ENCODE measurements around the gene DTD2. TPM values are rescaled to one million over a fixed set of nuclear protein-coding genes. Genes with fewer than 3 reads are reported as not detected.
A peak's percentile ranks its signal among the peaks of the same experiment; 100 is the strongest.
"Not testable (repeated sequence)": the region's sequence is repeated elsewhere in the genome, so short reads cannot be mapped to it uniquely, and the experiment has no call there.

DTD2 gene
- total RNA-seq, 4 donors from 2014 or later, result 7.5 to 62.7 (median 25.9) TPM

GRCh38 chr14:31441273-31442111 lies 15.8 kb downstream of the DTD2 start:
- Histone ChIP-seq H3K4me1 (no peaks in the 10 kb centered on the region), H3K9me3 (no peaks in the 10 kb centered on the region), H3K27me3 (no peaks in the 10 kb centered on the region), H3K36me3 (no peaks in the 10 kb centered on the region), H3K27ac (peak overlapping the region in 1 of 4 donors; percentile 26), H3K4me3 (no peak overlapping the region)
- in situ Hi-C loops (cut with MboI; ENCODE audit: low pct_ligation_motif_present in 1 of 4, low pct_unique_long_range_greater_than_20kb in 1 of 4, low sequenced_read_pairs in 3 of 4) (no loop called here), intact Hi-C loops (cut with DNase I; ENCODE audit: low total_unique reads) (no loop called here)
- WGBS, 2 donors (ENCODE audit: low coverage in 1 of 2), result 87 to 88% methylated on average over 4 to 7 of the region's 7 CpGs
- TF ChIP-seq POLR2A (IDR thresholded peaks at IDR 0.05) (no peak), EP300 (IDR thresholded peaks at IDR 0.05; ENCODE audit: low read depth) (no peak), POLR2AphosphoS5 (IDR thresholded peaks at IDR 0.05) (no peak), CTCF (IDR thresholded peaks at IDR 0.05) (no peak)
- DNase-seq, result no peak

GRCh38 chr14:31440280-31440679 lies 17.0 kb downstream of the DTD2 start:
- no peak overlapping the region for H3K4me3 ChIP-seq
- no peaks in the 10 kb centered on the region for H3K9me3 ChIP-seq
- H3K36me3 ChIP-seq, result no peaks in the 10 kb centered on the region
- intact Hi-C loops (cut with DNase I; ENCODE audit: low total_unique reads), result no loop called here
- in situ Hi-C loops (cut with MboI; ENCODE audit: low pct_ligation_motif_present in 1 of 4, low pct_unique_long_range_greater_than_20kb in 1 of 4, low sequenced_read_pairs in 3 of 4), result no loop called here
- no peak overlapping the region for H3K27ac ChIP-seq
- TF ChIP-seq CTCF (IDR thresholded peaks at IDR 0.05), result no peak
- no peak for TF ChIP-seq POLR2A (IDR thresholded peaks at IDR 0.05)
- TF ChIP-seq POLR2AphosphoS5 (IDR thresholded peaks at IDR 0.05), result no peak
- TF ChIP-seq EP300 (IDR thresholded peaks at IDR 0.05; ENCODE audit: low read depth), result no peak
- no peaks in the 10 kb centered on the region for H3K27me3 ChIP-seq
- DNase-seq, result no peak
- peaks cover 0 to 2% (median 0%) of the 10 kb centered on the region in 4 donors for H3K4me1 ChIP-seq

GRCh38 chr14:31439561-31439960 lies 17.7 kb downstream of the DTD2 start:
- Histone ChIP-seq H3K4me3 (no peak overlapping the region), H3K9me3 (no peaks in the 10 kb centered on the region), H3K4me1 (peaks cover 0 to 4% (median 2%) of the 10 kb centered on the region in 4 donors), H3K27ac (no peak overlapping the region), H3K36me3 (no peaks in the 10 kb centered on the region), H3K27me3 (no peaks in the 10 kb centered on the region)
- TF ChIP-seq CTCF (IDR thresholded peaks at IDR 0.05), result no peak
- no peak for TF ChIP-seq EP300 (IDR thresholded peaks at IDR 0.05; ENCODE audit: low read depth)
- TF ChIP-seq POLR2A (IDR thresholded peaks at IDR 0.05), result no peak
- TF ChIP-seq POLR2AphosphoS5 (IDR thresholded peaks at IDR 0.05), result no peak
- WGBS, 2 donors (ENCODE audit: low coverage in 1 of 2), result 83 to 100% methylated on average over 1 to 2 of the region's 2 CpGs
- in situ Hi-C loops (cut with MboI; ENCODE audit: low pct_ligation_motif_present in 1 of 4, low pct_unique_long_range_greater_than_20kb in 1 of 4, low sequenced_read_pairs in 3 of 4), result no loop called here
- no peak for DNase-seq
- intact Hi-C loops (cut with DNase I; ENCODE audit: low total_unique reads), result no loop called here

- H3K9me3 ChIP-seq; H3K4me1 ChIP-seq; DNase-seq; in situ Hi-C loops (cut with MboI; ENCODE audit: low pct_ligation_motif_present in 1 of 4, low pct_unique_long_range_greater_than_20kb in 1 of 4, low sequenced_read_pairs in 3 of 4); H3K4me3 ChIP-seq; H3K27ac ChIP-seq; intact Hi-C loops (cut with DNase I; ENCODE audit: low total_unique reads); H3K27me3 ChIP-seq; H3K36me3 ChIP-seq: not testable (repeated sequence)
- WGBS, 2 donors (ENCODE audit: low coverage in 1 of 2), result 97% methylated on average over 9 of the region's 45 CpGs; no CpG with 5 or more reads in 1 of the 2 donors
Measured at GRCh38 chr14:31437045-31437691, 20.1 kb downstream of the DTD2 start.
